SK-N-SH treated with all-trans-retinoic acid at 6 μM for 48 hours (cell line): Measurements from ENCODE around the gene WSCD2.

Experiments
- ATAC-seq: fragments of 200-7000 bp; cut with Tn5 transposase; 3 replicates; pipeline ENCODE4 v1.9.1; 2020; ENCODE audit warnings: mild to moderate bottlenecking, moderate library complexity
- ARNTL ChIP-seq: fragments of 450-650 bp; formaldehyde crosslinking; IDR thresholded peaks from 2 replicates; pipeline ENCODE4 v1.5.0; 2020; ENCODE audit warnings: low read depth, mild to moderate bottlenecking, moderate library complexity, borderline replicate concordance
- BACH2 ChIP-seq: fragments of 250-450 bp; sonication (Bioruptor Pico); IDR thresholded peaks from 2 replicates; pipeline ENCODE4 v1.9.0; 2021; ENCODE audit warnings: mild to moderate bottlenecking, borderline replicate concordance
- CSDC2 ChIP-seq: fragments of 250-450 bp; sonication (Bioruptor Pico); IDR thresholded peaks from 2 replicates; pipeline ENCODE4 v1.5.0; 2020; ENCODE audit warnings: mild to moderate bottlenecking, moderate library complexity
- ESRRG ChIP-seq: fragments of 250-450 bp; sonication (Bioruptor Pico); IDR thresholded peaks from 2 replicates; pipeline ENCODE4 v1.6.1; 2021; ENCODE audit warnings: mild to moderate bottlenecking
- GLIS3 ChIP-seq: fragments of 250-450 bp; sonication (Bioruptor Pico); IDR thresholded peaks from 2 replicates; pipeline ENCODE4 v1.5.0; 2020; ENCODE audit warnings: mild to moderate bottlenecking, moderate library complexity
- ISL1 ChIP-seq: fragments of 250-450 bp; sonication (Bioruptor Pico); IDR thresholded peaks from 2 replicates; pipeline ENCODE4 v2.1.2; 2022; ENCODE audit warnings: mild to moderate bottlenecking, moderate library complexity
- OSR1 ChIP-seq: fragments of 250-450 bp; sonication (Bioruptor Pico); IDR thresholded peaks from 2 replicates; pipeline ENCODE4 v1.8.0; 2022; ENCODE audit warnings: moderate library complexity, mild to moderate bottlenecking, inconsistent platforms
- PATZ1 ChIP-seq: fragments of 250-450 bp; sonication (Bioruptor Pico); IDR thresholded peaks from 2 replicates; pipeline ENCODE4 v1.8.0; 2020; ENCODE audit warnings: mild to moderate bottlenecking, moderate library complexity, borderline replicate concordance
- PPARA ChIP-seq: fragments of 250-450 bp; sonication (Bioruptor Pico); IDR thresholded peaks from 2 replicates; pipeline ENCODE4 v1.5.0; 2020; ENCODE audit warnings: mild to moderate bottlenecking, borderline replicate concordance
- SNAI2 ChIP-seq: fragments of 250-450 bp; sonication (Bioruptor Pico); IDR thresholded peaks from 2 replicates; pipeline ENCODE4 v1.5.0; 2020; ENCODE audit warnings: mild to moderate bottlenecking, moderate library complexity
- TCF4 ChIP-seq: fragments of 250-450 bp; sonication (Bioruptor Pico); IDR thresholded peaks from 2 replicates; pipeline ENCODE4 v1.8.0; 2021; ENCODE audit warnings: mild to moderate bottlenecking, moderate library complexity, borderline replicate concordance
- TOX ChIP-seq: fragments of 250-450 bp; sonication (Bioruptor Pico); IDR thresholded peaks from 2 replicates; pipeline ENCODE4 v1.8.0; 2021; ENCODE audit warnings: mild to moderate bottlenecking, moderate library complexity, borderline replicate concordance
- TSHZ2 ChIP-seq: fragments of 250-450 bp; sonication (Bioruptor Pico); IDR thresholded peaks from 2 replicates; pipeline ENCODE4 v1.5.0; 2020; ENCODE audit warnings: mild to moderate bottlenecking, moderate library complexity
- ZC3H10 ChIP-seq: fragments of 250-450 bp; sonication (Bioruptor Pico); IDR thresholded peaks from 2 replicates; pipeline ENCODE4 v1.5.1; 2021; ENCODE audit warnings: mild to moderate bottlenecking, moderate library complexity
- ZFP3 ChIP-seq: fragments of 250-450 bp; sonication (Bioruptor Pico); IDR thresholded peaks from 2 replicates; pipeline ENCODE4 v1.5.0; 2020; ENCODE audit warnings: mild to moderate bottlenecking, moderate library complexity
- ZFP30 ChIP-seq: fragments of 450-650 bp; formaldehyde crosslinking; IDR thresholded peaks from 2 replicates; pipeline ENCODE4 v1.5.0; 2022; ENCODE audit warnings: mild to moderate bottlenecking, moderate library complexity
- ZNF565 ChIP-seq: fragments of 450-650 bp; formaldehyde crosslinking; conservative IDR thresholded peaks from 2 replicates; pipeline ENCODE4 v1.5.0; 2020; ENCODE audit warnings: low read depth, mild to moderate bottlenecking, moderate library complexity
- ZNF70 ChIP-seq: fragments of 450-650 bp; formaldehyde crosslinking; IDR thresholded peaks from 2 replicates; pipeline ENCODE4 v1.5.0; 2020; ENCODE audit warnings: mild to moderate bottlenecking, moderate library complexity
- ZNF8 ChIP-seq: fragments of 450-650 bp; formaldehyde crosslinking; IDR thresholded peaks from 2 replicates; pipeline ENCODE4 v1.5.0; 2020; ENCODE audit warnings: mild to moderate bottlenecking, moderate library complexity
- TF ChIP-seq, protein P1 (sequence below): fragments of 250-450 bp; sonication (Bioruptor Pico); IDR thresholded peaks from 2 replicates; pipeline ENCODE4 v1.5.1; 2020; ENCODE audit warnings: low read depth, mild to moderate bottlenecking, moderate library complexity
- TF ChIP-seq, protein P2 (sequence below): fragments of 250-450 bp; sonication (Bioruptor Pico); IDR thresholded peaks from 2 replicates; pipeline ENCODE4 v1.8.0; 2021; ENCODE audit warnings: low read depth, mild to moderate bottlenecking, moderate library complexity, borderline replicate concordance

Gene WSCD2

GRCh38 chr12:108099073-108099472, 30.0 kb upstream of the WSCD2 start:
- no peak for TF ChIP-seq ZNF565 (CRISPR knock-in tag)
- TF ChIP-seq SNAI2 (CRISPR knock-in tag): no peak
- no peak for TF ChIP-seq ZNF70 (CRISPR knock-in tag)
- no peak for TF ChIP-seq CSDC2
- TF ChIP-seq ZFP3 (CRISPR knock-in tag): no peak
- no peak for TF ChIP-seq ESRRG (CRISPR knock-in tag)
- no peak for TF ChIP-seq ZC3H10
- no peak for TF ChIP-seq ZFP30 (CRISPR knock-in tag)
- no peak for TF ChIP-seq ISL1 (CRISPR knock-in tag)
- TF ChIP-seq, protein P1, sequence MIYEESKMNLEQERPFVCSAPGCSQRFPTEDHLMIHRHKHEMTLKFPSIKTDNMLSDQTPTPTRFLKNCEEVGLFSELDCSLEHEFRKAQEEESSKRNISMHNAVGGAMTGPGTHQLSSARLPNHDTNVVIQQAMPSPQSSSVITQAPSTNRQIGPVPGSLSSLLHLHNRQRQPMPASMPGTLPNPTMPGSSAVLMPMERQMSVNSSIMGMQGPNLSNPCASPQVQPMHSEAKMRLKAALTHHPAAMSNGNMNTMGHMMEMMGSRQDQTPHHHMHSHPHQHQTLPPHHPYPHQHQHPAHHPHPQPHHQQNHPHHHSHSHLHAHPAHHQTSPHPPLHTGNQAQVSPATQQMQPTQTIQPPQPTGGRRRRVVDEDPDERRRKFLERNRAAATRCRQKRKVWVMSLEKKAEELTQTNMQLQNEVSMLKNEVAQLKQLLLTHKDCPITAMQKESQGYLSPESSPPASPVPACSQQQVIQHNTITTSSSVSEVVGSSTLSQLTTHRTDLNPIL (CRISPR knock-in tag): no peak
- TF ChIP-seq OSR1 (CRISPR knock-in tag): no peak
- no peak for ATAC-seq

DNA sequence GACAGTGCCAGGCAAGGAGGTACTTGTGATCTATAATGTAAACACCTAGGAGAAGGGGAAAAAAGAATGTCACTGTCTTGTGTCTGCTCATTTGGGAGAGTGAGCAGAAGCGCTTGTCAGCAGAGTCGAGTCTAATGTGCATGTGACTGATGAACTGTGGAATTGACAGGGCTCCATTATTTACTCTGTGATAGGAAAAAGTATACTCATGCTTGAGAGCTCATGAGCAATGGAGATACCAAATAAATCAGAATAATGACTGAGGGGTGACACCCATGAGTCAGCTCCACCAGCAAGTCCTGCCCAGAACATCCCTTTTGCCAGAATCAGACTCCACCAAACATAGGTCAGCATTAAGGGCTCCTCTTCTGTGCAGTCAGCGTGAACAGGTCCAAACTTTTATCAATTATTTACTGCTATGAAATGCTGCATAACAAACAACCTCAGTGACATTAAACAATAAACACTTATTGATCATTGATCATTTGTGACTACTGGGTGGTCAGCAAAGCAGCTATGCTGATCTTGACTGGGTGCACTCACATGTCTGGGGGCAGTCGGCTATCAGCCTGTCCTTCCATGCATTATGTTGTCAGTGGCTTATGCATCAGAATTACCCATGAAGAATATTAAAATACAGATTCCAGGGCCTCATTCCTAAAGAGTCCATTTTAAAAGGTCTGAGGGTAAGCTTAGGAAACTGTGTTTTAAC, 29.2 kb upstream of the WSCD2 start:
- no peak for ATAC-seq
- no peak for TF ChIP-seq PATZ1
- no peak for TF ChIP-seq ARNTL (CRISPR knock-in tag)
- TF ChIP-seq ISL1 (CRISPR knock-in tag): no peak
- TF ChIP-seq ZFP3 (CRISPR knock-in tag): no peak
- no peak for TF ChIP-seq ZNF565 (CRISPR knock-in tag)
- no peak for TF ChIP-seq CSDC2
- TF ChIP-seq, protein P1 (CRISPR knock-in tag): no peak
- TF ChIP-seq TOX: no peak
- TF ChIP-seq TSHZ2 (CRISPR knock-in tag): no peak
- no peak for TF ChIP-seq ZNF70 (CRISPR knock-in tag)
- no peak for TF ChIP-seq GLIS3 (CRISPR knock-in tag)
- TF ChIP-seq, protein P2, sequence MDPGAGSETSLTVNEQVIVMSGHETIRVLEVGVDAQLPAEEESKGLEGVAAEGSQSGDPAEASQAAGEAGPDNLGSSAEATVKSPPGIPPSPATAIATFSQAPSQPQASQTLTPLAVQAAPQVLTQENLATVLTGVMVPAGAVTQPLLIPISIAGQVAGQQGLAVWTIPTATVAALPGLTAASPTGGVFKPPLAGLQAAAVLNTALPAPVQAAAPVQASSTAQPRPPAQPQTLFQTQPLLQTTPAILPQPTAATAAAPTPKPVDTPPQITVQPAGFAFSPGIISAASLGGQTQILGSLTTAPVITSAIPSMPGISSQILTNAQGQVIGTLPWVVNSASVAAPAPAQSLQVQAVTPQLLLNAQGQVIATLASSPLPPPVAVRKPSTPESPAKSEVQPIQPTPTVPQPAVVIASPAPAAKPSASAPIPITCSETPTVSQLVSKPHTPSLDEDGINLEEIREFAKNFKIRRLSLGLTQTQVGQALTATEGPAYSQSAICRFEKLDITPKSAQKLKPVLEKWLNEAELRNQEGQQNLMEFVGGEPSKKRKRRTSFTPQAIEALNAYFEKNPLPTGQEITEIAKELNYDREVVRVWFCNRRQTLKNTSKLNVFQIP (CRISPR knock-in tag): no peak
- no peak for TF ChIP-seq SNAI2 (CRISPR knock-in tag)
- TF ChIP-seq PPARA (CRISPR knock-in tag): no peak
- no peak for TF ChIP-seq ESRRG (CRISPR knock-in tag)
- no peak for TF ChIP-seq TCF4 (CRISPR knock-in tag)
- no peak for TF ChIP-seq ZFP30 (CRISPR knock-in tag)
- TF ChIP-seq ZNF8 (CRISPR knock-in tag): no peak
- TF ChIP-seq OSR1 (CRISPR knock-in tag): no peak

DNA sequence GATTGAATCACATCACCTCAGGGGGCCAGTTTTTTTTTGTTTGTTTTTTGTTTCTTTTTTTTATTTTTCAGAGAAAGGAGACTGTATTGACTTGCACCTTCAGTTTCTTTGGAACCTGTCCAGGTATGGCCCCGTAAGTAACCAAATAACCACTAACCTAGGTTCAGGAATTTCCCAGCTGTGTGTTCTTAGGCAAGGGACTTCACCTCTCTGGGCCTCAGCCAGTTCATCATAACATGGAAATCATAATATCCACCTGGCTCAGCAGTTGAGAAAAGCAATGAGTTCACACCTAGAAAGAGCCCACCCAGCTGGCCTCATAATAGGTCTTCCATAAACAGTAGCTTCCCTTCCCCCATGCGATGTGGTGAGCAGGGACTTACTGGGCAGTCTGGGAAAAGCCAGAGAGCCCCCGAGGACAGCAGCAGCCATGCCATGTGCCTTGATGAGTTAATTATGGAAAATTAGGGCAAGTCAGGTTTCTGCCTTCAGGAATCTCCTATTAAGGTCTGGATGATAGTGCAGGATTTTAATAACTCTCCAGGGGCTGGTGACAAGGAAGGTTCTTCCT, 27.4 kb upstream of the WSCD2 start:
- TF ChIP-seq PATZ1: no peak
- TF ChIP-seq, protein P2 (CRISPR knock-in tag): no peak
- TF ChIP-seq ZNF8 (CRISPR knock-in tag): no peak
- TF ChIP-seq BACH2: no peak
- no peak for TF ChIP-seq ZFP30 (CRISPR knock-in tag)
- no peak for ATAC-seq
